ENCODE data around the gene PLCG1.

The PLCG1 gene

GRCh38 chr20:41145317-41145716 is 8.0 kb downstream of the PLCG1 start:
- DNase-seq = no peak

DNA sequence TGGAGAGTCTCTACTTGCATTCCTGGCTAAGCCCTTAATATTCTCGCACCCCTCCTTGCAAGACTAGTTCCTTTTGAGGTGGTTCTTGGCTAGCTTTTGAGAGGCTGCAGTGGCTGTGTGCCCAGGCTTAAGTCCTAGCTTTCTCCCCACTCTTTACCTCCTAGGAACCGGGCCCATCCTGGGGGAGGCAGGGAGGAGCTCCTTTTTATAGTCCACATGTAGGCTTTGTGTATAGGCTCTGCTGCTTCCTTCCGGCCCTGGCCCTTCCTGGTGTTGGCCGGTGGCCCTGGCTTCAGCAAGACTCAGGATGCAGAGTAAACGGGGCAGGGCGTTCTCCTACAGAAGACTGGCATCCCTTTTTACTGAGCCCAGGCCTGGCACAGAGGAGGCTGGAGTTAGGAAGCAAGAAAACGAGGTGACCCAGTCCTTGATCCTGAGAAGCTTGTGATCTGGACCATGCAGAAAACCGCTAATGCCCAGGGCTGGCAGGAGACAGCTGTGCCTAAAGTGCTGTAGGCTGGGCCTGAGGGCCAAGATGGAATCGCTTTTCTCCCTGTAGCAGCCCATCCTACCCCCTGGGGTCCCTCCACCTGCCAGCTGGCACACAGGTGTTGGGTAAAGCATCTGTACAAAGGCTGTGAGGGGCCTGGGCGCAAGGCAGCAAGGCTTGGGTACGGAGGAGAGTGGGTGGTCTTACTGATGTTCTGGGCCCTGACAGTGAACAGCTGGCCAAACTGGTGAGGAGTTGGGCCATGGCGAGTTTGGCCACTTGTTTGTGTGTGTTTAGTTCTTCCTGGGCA is 8.7 kb downstream of the PLCG1 start:
- DNase-seq = no peak

DNA sequence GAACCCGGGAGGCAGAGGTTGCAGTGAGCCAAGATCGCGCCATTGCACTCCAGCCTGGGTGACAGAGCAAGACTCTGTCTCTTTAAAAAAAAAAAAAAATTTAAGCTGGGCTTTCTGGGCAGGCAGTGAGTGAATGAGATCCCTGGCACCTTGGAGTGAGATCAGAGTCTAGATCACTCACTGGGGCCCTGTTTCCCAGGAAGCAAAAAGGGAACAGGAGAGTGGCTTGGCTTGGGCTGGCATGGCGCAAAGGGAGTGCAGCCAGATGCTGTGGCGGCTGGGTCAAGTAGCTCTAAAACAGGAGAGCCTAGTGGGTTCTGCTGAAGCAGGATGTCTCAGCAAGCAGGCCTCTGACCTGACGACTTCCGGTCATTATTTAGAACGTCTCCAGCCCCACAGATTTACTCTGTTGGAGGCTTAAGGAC is 10.4 kb downstream of the PLCG1 start:
- DNase-seq = no peak

DNA sequence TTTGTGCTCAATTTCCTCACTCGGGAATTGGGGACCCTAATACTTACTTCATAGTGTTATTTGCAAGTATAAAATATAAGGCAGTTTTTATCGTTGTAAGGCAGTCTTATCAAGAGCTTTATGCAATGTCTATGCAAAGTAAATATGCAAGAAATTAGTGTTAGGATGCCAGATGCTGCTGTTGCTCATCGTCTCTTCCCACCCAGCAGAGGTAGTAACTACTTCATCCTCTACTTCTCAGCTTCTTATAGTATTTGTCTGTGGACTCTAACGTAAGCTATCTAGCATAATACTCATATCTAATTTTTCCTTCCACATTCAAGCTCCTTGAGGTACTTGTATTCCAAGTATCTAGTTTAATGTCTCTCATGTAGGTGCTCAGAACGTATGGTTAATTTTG is 11.6 kb downstream of the PLCG1 start:
- no peak for DNase-seq

DNA sequence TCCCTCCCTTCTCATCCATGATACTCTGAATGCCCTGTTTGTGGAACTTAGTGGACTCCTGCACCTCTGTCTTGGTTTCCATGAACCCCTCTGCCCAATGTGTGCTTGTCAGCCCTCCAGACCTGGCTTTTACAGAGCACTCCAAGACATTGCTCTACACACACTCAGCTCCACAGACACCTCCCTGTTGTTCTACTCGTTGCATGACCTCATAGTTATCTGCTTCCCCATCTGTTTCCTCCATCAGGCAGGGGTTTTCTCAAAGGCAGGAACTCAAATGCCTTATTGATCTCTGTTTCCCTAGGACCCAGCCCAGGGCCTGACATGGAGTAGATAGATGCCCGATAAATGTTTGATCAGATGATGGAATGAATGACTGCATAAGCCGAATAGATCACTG is 13.3 kb downstream of the PLCG1 start:
- DNase-seq = no peak

DNA sequence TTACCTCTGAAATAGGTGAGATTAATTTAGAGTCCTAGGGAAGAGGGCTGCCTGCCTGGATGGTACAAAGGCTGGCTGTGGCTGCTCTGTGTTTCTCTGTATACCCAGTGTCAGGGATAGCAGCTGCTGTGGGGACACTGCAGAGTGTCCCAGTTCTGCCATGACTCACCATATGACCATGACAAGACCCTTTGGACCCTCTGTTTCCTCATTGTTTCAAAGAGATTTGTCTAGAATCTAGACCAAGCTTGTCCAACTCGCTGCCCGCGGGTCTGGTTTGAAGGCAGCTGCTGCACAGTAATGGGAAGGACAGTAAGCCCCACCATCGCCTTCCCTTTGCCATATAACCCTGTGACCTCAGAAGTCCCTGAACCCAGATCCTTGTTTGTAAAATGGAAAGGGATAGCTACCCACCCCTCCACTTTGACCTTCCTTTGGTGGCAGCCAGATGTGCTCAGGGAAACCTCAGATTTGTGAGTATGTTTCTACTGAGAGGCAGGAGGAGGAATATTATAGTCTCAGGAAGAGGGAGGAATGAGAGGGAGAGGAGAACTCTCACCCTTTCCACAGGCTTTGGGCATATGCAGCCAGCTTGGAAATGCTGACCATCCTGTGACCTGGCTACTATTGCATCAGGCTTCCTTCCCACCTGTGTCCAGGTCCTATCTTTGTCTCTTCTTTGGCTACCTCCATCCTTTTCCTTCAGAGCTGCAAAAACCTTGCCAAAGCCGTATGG is 14.0 kb downstream of the PLCG1 start:
- no peak for DNase-seq

- no peak for DNase-seq
Observed at GRCh38 chr20:41152108-41152757, 14.9 kb downstream of the PLCG1 start.

- DNase-seq = no peak
Observed at GRCh38 chr20:41154436-41155176, 17.3 kb downstream of the PLCG1 start.

DNA sequence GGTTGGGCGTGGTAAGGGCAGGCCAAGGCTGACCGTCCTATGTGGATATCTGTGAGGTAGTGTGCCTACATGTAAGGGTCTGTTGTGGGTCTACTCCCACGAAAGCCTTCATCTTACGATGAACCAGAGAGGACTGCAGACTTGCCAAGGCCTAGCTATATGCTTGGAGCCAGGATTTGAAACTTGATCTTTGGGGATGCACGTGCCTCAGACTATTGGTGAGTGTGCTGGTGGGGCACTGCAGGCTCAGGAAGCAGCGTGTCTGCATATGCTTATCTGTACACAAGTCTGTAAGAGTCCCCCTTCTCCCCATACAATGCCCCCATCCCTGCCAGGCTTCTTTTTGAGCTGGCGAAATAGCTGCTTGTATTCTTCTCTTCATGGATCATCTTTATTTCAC is 17.9 kb downstream of the PLCG1 start:
- DNase-seq = no peak

DNA sequence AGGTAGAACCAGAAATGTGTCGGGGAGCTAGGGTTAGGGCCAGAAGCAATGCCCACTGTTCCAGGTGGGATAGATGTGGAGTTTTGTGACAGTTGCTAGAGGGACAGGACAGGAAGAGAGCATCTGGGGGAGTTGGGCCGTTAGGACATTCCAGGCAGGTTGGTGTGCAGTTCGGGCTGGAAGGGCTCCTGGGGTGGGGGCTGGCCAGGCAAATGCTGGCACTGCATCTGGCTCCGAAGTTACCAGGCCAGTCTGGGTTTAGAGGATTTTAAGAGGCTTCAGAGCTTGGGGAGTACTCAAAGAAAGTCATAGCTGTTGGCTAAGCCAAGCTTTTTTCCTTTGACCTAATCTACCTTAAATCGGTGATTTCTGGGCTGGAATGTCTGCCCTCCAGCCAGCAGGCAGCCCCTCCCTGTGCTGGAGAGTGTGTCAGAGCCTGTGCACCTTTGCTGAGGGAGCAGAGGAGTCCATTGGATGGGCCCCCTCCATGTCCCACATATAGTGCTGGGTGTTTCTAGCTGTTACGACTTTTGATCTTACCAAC is 20.8 kb downstream of the PLCG1 start:
- DNase-seq = no peak

DNA sequence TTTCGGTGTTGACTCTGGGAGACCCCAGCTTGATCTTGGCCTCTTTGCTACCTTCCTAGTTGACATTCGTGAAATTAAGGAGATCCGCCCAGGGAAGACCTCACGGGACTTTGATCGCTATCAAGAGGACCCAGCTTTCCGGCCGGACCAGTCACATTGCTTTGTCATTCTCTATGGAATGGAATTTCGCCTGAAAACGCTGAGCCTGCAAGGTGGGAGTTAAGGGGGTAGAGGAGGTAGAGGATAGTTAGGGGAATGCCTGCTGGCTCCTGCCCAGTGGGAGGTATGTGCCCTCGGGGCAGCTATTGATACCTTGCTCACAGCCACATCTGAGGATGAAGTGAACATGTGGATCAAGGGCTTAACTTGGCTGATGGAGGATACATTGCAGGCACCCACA is 22.2 kb downstream of the PLCG1 start:
- DNase-seq = no peak

GRCh38 chr20:41160686-41161085 is 23.3 kb downstream of the PLCG1 start:
- no peak for DNase-seq

DNA sequence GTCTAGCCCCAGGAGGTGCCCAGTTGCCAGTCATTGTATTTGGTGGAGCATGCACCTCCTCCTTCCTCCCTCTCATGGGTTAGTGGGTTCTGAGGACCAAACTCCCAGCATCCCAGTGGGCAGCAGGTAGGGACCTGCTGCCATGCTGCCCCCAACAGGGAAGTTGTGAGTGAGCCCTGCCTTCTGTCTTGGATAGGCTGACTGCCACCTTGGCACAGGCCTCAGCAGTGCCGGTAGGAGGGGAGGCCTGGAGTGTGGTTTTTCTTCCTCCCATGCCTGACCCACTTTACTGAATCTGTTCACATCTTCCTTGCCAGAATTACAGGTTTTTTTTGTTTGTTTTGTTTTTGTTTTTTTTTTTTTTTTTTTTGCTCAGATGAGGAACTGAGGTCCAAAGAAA is 24.5 kb downstream of the PLCG1 start:
- no peak for DNase-seq

DNA sequence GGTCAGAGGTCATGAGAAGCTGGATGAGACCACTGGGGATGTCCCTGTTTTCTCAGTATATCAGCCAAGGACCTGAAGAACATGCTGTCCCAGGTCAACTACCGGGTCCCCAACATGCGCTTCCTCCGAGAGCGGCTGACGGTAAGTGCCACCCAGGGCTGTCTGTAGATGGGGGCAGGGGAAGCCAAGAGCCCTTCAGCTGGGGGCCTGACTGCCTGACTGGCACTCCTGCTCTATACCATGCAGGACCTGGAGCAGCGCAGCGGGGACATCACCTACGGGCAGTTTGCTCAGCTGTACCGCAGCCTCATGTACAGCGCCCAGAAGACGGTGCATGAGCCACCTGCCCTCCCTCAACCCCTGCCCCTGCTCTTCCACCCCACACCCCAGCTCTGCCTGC is 25.1 kb downstream of the PLCG1 start:
- no peak for DNase-seq

GRCh38 chr20:41163821-41164220 is 26.5 kb downstream of the PLCG1 start:
- no peak for DNase-seq

DNA sequence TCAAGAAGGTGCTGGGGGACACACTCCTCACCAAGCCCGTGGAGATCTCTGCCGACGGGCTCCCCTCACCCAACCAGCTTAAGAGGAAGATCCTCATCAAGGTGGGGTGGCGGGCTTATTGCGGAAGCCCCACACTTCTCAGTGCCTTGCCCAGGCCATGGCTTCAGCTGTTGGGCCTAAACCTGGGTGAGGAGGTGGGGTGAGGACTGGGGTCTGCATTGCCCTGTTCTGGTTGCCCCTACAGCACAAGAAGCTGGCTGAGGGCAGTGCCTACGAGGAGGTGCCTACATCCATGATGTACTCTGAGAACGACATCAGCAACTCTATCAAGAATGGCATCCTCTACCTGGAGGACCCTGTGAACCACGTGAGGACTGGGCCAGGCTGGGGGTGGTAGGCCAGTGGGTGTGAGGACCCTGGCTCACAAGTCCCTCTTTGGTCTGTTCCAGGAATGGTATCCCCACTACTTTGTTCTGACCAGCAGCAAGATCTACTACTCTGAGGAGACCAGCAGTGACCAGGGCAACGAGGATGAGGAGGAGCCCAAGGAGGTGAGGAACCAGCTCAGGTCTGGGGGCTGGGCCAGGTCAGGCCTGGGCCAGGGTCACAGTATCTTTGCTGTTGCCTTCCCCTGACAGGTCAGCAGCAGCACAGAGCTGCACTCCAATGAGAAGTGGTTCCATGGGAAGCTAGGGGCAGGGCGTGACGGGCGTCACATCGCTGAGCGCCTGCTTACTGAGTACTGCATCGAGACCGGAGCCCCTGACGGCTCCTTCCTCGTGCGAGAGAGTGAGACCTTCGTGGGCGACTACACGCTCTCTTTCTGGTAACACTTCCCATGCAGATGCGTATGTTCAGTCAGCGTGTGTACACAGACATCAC is 27.9 kb downstream of the PLCG1 start:
- no peak for DNase-seq

- no peak for DNase-seq
Observed at GRCh38 chr20:41166201-41167117, 29.1 kb downstream of the PLCG1 start.

DNA sequence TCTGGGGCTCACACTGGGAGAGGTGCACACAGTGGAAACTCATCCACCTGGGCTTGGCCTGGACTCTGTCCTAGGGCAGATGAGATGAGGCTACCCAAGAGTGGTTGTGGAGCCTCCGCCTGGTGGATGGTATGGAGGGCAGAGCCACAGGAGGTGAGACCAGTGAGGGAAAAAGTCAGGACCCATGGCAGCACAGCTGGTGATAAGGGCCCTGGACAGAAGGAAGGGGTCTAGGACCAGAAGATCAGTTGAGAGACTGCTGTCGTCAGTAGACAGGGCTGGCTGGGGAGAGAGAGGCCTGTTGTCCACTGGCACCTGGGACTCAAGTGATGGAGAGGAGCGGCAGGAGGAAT is 29.8 kb downstream of the PLCG1 start:
- no peak for DNase-seq

DNA sequence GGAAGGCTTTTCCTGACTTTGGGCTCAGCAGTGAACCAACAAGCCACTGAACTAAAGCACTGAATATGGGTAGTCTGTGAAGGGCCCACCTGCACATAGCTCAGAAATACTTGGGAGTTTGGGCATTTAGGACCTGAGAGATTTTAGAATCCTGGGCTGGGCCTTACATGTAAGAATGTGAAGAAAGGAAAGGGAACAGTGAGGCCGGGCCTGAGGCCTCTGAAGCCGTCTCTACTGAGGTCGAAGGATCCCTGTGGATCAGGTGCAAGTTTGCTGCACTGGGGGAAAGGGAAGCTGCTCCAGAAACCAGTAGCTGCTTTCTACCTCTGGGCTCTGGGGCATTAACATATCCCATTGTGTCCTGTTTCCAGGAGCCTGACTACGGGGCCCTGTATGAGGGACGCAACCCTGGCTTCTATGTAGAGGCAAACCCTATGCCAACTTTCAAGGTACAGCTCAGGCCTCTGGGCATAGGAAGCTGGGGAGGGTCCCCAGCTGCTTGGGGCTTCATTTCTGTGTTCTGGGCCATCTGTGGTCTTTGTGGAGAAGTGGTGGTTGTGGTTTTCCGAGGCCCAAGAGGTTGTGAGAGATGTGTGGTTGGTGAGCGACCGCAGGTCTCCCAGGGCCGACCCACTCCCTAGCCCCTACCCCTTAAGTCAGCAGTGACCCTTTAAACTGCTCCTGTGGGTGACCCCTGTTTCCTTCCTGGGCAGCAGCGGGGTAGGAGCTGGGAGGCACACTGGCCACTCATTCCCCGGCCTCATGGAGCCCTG is 30.3 kb downstream of the PLCG1 start:
- no peak for DNase-seq

All from activated T-cell treated with anti-CD3 and anti-CD28 coated beads, Interleukin-2, amount 50 U/mL, for 48 hours (primary cell).